ENCODE results near the gene SPSB4. TPM values are rescaled to one million over a fixed set of nuclear protein-coding genes. Genes with fewer than 3 reads are reported as not detected.
"Not testable (repeated sequence)": the region's sequence is repeated elsewhere in the genome, so short reads cannot be mapped to it uniquely, and the experiment has no call there.

Gene SPSB4
- total RNA-seq, 2 experiments from 2014 or later = not detected

- POLR2A ChIA-PET = interaction anchor here (0.6 kb wide), 1 partner anchor 46 kb away, joined by 3 read pairs; no protein-coding TSS in a partner anchor
- Histone ChIP-seq H3K9me3 (ENCODE audit: low read length) (no peaks in the 10 kb centered on the region), H3K4me1 (ENCODE audit: insufficient read depth, low read length, poor library complexity, severe bottlenecking) (no peaks in the 10 kb centered on the region), H4K20me1 (ENCODE audit: insufficient read depth, low read length) (no peaks in the 10 kb centered on the region), H3K79me2 (ENCODE audit: insufficient read depth, low read depth, low read length) (no peaks in the 10 kb centered on the region), H3K36me3 (ENCODE audit: insufficient read depth, low read length) (no peaks in the 10 kb centered on the region), H3K4me2 (ENCODE audit: low read length) (no peak overlapping the region), H3K27ac (ENCODE audit: low read depth, low read length, poor library complexity, severe bottlenecking) (no peak overlapping the region), H3K4me3 (ENCODE audit: low read depth, low read length, poor library complexity, severe bottlenecking) (no peak overlapping the region), H3K9me2 (ENCODE audit: insufficient read depth, low read length) (no peaks in the 10 kb centered on the region), H2AFZ (ENCODE audit: low read length) (no peak overlapping the region)
- no peak for TF ChIP-seq CTCF (conservative IDR thresholded peaks at IDR 0.05; ENCODE audit: low read length)
- no peak for TF ChIP-seq EZH2phosphoT487 (IDR thresholded peaks at IDR 0.05; ENCODE audit: borderline replicate concordance, low read depth, low read length)
- BruUV-seq (replicated peaks) = no TSS peak
- intact Hi-C loops (cut with micrococcal nuclease; ENCODE audit: unreplicated experiment) = no loop called here
- no peak for DNase-seq (ENCODE audit: low spot score)
- CTCF ChIA-PET (ENCODE audit: unreplicated experiment) = no interaction called here
Observed at GRCh38 chr3:141110322-141110721, 59.2 kb downstream of the SPSB4 start.

GRCh38 chr3:141111364-141112155 is 60.4 kb downstream of the SPSB4 start:
- Histone ChIP-seq H3K9me2 (ENCODE audit: insufficient read depth, low read length) (no peaks in the 10 kb centered on the region), H3K4me3 (ENCODE audit: low read depth, low read length, poor library complexity, severe bottlenecking) (no peak overlapping the region), H4K20me1 (ENCODE audit: insufficient read depth, low read length) (no peaks in the 10 kb centered on the region), H3K4me2 (ENCODE audit: low read length) (no peak overlapping the region), H3K4me1 (ENCODE audit: insufficient read depth, low read length, poor library complexity, severe bottlenecking) (no peaks in the 10 kb centered on the region), H3K27ac (ENCODE audit: low read depth, low read length, poor library complexity, severe bottlenecking) (no peak overlapping the region), H2AFZ (ENCODE audit: low read length) (no peak overlapping the region), H3K9me3 (ENCODE audit: low read length) (no peaks in the 10 kb centered on the region), H3K79me2 (ENCODE audit: insufficient read depth, low read depth, low read length) (no peaks in the 10 kb centered on the region), H3K36me3 (ENCODE audit: insufficient read depth, low read length) (no peaks in the 10 kb centered on the region)
- no peak for DNase-seq (ENCODE audit: low spot score)
- BruUV-seq (replicated peaks) = no TSS peak
- ChIA-PET CTCF (ENCODE audit: unreplicated experiment) (no interaction called here), POLR2A (interaction anchor here (0.7 kb wide), 1 partner anchor 16 kb away, joined by 6 read pairs; no protein-coding TSS in a partner anchor)
- TF ChIP-seq CTCF (conservative IDR thresholded peaks at IDR 0.05; ENCODE audit: low read length) (no peak), EZH2phosphoT487 (IDR thresholded peaks at IDR 0.05; ENCODE audit: borderline replicate concordance, low read depth, low read length) (no peak)
- intact Hi-C loops (cut with micrococcal nuclease; ENCODE audit: unreplicated experiment) = no loop called here

GRCh38 chr3:141112686-141113297 is 61.6 kb downstream of the SPSB4 start:
- ChIA-PET POLR2A (no interaction called here), CTCF (ENCODE audit: unreplicated experiment) (no interaction called here)
- H3K27ac ChIP-seq (ENCODE audit: low read depth, low read length, poor library complexity, severe bottlenecking) = no peak overlapping the region
- no peaks in the 10 kb centered on the region for H3K36me3 ChIP-seq (ENCODE audit: insufficient read depth, low read length)
- no peak overlapping the region for H3K4me3 ChIP-seq (ENCODE audit: low read depth, low read length, poor library complexity, severe bottlenecking)
- no peak for DNase-seq (ENCODE audit: low spot score)
- no peak overlapping the region for H3K4me2 ChIP-seq (ENCODE audit: low read length)
- H4K20me1 ChIP-seq (ENCODE audit: insufficient read depth, low read length) = no peaks in the 10 kb centered on the region
- no peaks in the 10 kb centered on the region for H3K9me3 ChIP-seq (ENCODE audit: low read length)
- H2AFZ ChIP-seq (ENCODE audit: low read length) = no peak overlapping the region
- H3K9me2 ChIP-seq (ENCODE audit: insufficient read depth, low read length) = no peaks in the 10 kb centered on the region
- H3K4me1 ChIP-seq (ENCODE audit: insufficient read depth, low read length, poor library complexity, severe bottlenecking) = no peaks in the 10 kb centered on the region
- H3K79me2 ChIP-seq (ENCODE audit: insufficient read depth, low read depth, low read length) = no peaks in the 10 kb centered on the region
- BruUV-seq (replicated peaks) = no TSS peak
- TF ChIP-seq EZH2phosphoT487 (IDR thresholded peaks at IDR 0.05; ENCODE audit: borderline replicate concordance, low read depth, low read length) = no peak
- no peak for TF ChIP-seq CTCF (conservative IDR thresholded peaks at IDR 0.05; ENCODE audit: low read length)
- intact Hi-C loops (cut with micrococcal nuclease; ENCODE audit: unreplicated experiment) = no loop called here

DNA sequence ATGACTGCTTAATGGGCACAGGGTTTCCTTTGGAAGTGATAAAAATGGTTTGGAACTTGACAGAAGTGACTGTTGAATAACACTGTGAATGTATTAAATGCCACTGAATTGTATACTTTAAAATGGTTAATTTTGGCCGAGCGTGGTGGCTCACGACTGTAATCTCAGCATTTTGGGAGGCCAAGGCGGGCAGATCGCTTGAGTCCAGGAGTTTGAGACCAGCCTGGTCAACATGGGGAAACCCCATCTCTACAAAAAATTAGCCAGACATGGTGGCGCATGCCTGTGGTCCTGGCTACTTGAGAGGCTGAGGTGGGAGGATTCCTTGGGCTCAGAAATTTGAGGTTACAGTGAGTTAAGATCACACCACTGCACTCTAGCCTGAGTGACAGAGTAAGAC is 62.5 kb downstream of the SPSB4 start:
- H3K4me2 ChIP-seq (ENCODE audit: low read length); H3K27ac ChIP-seq (ENCODE audit: low read depth, low read length, poor library complexity, severe bottlenecking); H3K4me1 ChIP-seq (ENCODE audit: insufficient read depth, low read length, poor library complexity, severe bottlenecking); H2AFZ ChIP-seq (ENCODE audit: low read length); H4K20me1 ChIP-seq (ENCODE audit: insufficient read depth, low read length); H3K9me3 ChIP-seq (ENCODE audit: low read length); H3K79me2 ChIP-seq (ENCODE audit: insufficient read depth, low read depth, low read length); intact Hi-C loops (cut with micrococcal nuclease; ENCODE audit: unreplicated experiment); BruUV-seq (replicated peaks); H3K36me3 ChIP-seq (ENCODE audit: insufficient read depth, low read length); DNase-seq (ENCODE audit: low spot score); POLR2A ChIA-PET; H3K9me2 ChIP-seq (ENCODE audit: insufficient read depth, low read length); H3K4me3 ChIP-seq (ENCODE audit: low read depth, low read length, poor library complexity, severe bottlenecking); CTCF ChIA-PET (ENCODE audit: unreplicated experiment): not testable (repeated sequence)
